RWPE2 (cell line): ENCODE results near the gene SNX5.
A peak's percentile ranks its signal among the peaks of the same experiment; 100 is the strongest.

Experiments used
- ATAC-seq: fragments of 200-7000 bp; cut with Tn5 transposase; 3 replicates; pipeline ENCODE4 v1.9.1; 2021; ENCODE audit warnings: low read depth
- DNase-seq: peaks from one replicate; pipeline ENCODE4 v3.0.0-alpha.2; 2020; ENCODE audit warnings: low spot score
- H3K27ac ChIP-seq: fragments of 450-650 bp; 2 replicates; pipeline ENCODE4 v1.5.1; 2017; ENCODE audit warnings: mild to moderate bottlenecking; ENCODE audit not compliant: poor library complexity, severe bottlenecking
- H3K27me3 ChIP-seq: fragments of 250-450 bp; sonication (Bioruptor Pico); 2 replicates; pipeline ENCODE4 v1.5.1; 2021; ENCODE audit warnings: mild to moderate bottlenecking, moderate library complexity; ENCODE audit not compliant: insufficient read depth, poor library complexity, severe bottlenecking
- H3K36me3 ChIP-seq: fragments of 250-450 bp; sonication (Bioruptor Pico); 2 replicates; pipeline ENCODE4 v1.5.1; 2020; ENCODE audit warnings: low read depth, mild to moderate bottlenecking, moderate library complexity
- H3K4me1 ChIP-seq: fragments of 250-450 bp; sonication (Bioruptor Pico); 2 replicates; pipeline ENCODE4 v1.5.1; 2021; ENCODE audit warnings: mild to moderate bottlenecking, moderate library complexity; ENCODE audit not compliant: insufficient read depth, poor library complexity, severe bottlenecking
- H3K4me3 ChIP-seq: fragments of 250-450 bp; sonication (Bioruptor Pico); 2 replicates; pipeline ENCODE4 v1.5.1; 2021; ENCODE audit warnings: mild to moderate bottlenecking, moderate library complexity; ENCODE audit not compliant: severe bottlenecking
- H3K9me3 ChIP-seq: fragments of 250-450 bp; sonication (Bioruptor Pico); 2 replicates; pipeline ENCODE4 v1.5.1; 2021; ENCODE audit warnings: mild to moderate bottlenecking, moderate library complexity; ENCODE audit not compliant: severe bottlenecking
- CTCF ChIP-seq: fragments of 450-650 bp; IDR thresholded peaks from one replicate; pipeline ENCODE4 v1.5.1; 2017; ENCODE audit warnings: mild to moderate bottlenecking, moderate library complexity; ENCODE audit not compliant: poor library complexity, severe bottlenecking

SNX5 gene

GRCh38 chr20:17969278-17969883 lies 787 bp upstream of the SNX5 start:
- Histone ChIP-seq H3K27ac (peak overlapping the region; percentile 87), H3K4me3 (peak overlapping the region; percentile 82), H3K9me3 (no peaks in the 10 kb centered on the region), H3K36me3 (peaks cover 62% of the 10 kb centered on the region), H3K4me1 (peaks cover 31% of the 10 kb centered on the region), H3K27me3 (no peaks in the 10 kb centered on the region)
- DNase-seq (no peak), ATAC-seq (peak; percentile 17)
- no peak for TF ChIP-seq CTCF

- TF ChIP-seq CTCF = no peak
- Histone ChIP-seq H3K36me3 (peaks cover 72% of the 10 kb centered on the region), H3K9me3 (no peaks in the 10 kb centered on the region), H3K27ac (peak overlapping the region; percentile 87), H3K27me3 (no peaks in the 10 kb centered on the region), H3K4me3 (peak overlapping the region; percentile 82), H3K4me1 (peaks cover 36% of the 10 kb centered on the region)
- DNase-seq (no peak), ATAC-seq (no peak)
Observed at GRCh38 chr20:17967521-17968365, 851 bp downstream of the SNX5 start.

- peak overlapping the region; percentile 87 for H3K27ac ChIP-seq
- peaks cover 74% of the 10 kb centered on the region for H3K36me3 ChIP-seq
- ATAC-seq (0 out of 3 replicates have a peak, but pooled peaks have one; percentile 4), DNase-seq (no peak)
- H3K4me1 ChIP-seq = peaks cover 38% of the 10 kb centered on the region
- no peak for TF ChIP-seq CTCF
- no peaks in the 10 kb centered on the region for H3K27me3 ChIP-seq
- peak overlapping the region; percentile 82 for H3K4me3 ChIP-seq
- no peaks in the 10 kb centered on the region for H3K9me3 ChIP-seq
Observed at GRCh38 chr20:17966432-17967310, 1.9 kb downstream of the SNX5 start.

GRCh38 chr20:17965042-17965697 lies 3.4 kb downstream of the SNX5 start:
- no peak for DNase-seq
- H3K27me3 ChIP-seq = no peaks in the 10 kb centered on the region
- H3K4me1 ChIP-seq = peaks cover 39% of the 10 kb centered on the region
- peak overlapping the region; percentile 87 for H3K27ac ChIP-seq
- H3K4me3 ChIP-seq = peak overlapping the region; percentile 82
- peaks cover 78% of the 10 kb centered on the region for H3K36me3 ChIP-seq
- H3K9me3 ChIP-seq = no peaks in the 10 kb centered on the region
- TF ChIP-seq CTCF = no peak
- ATAC-seq = no peak
